Stimulated activated CD4-positive, alpha-beta T cell treated with anti-CD3 and anti-CD28 coated beads, TNF-alpha, amount 100 ng/mL, for 48 hours (primary cell): ENCODE data around the gene CEP250.
"Not testable (repeated sequence)": the region's sequence is repeated elsewhere in the genome, so short reads cannot be mapped to it uniquely, and the experiment has no call there.

Experiments
- DNase-seq, 3 donors: peaks; one replicate each; pipeline ENCODE4 v3.0.0-alpha.2; 2020; ENCODE audit warnings: low read depth in 3 of 3

The CEP250 gene

GRCh38 chr20:35491823-35492222 is 36.4 kb downstream of the CEP250 start:
- no peak for DNase-seq

- no peak for DNase-seq
Observed at GRCh38 chr20:35492352-35492751, 37.0 kb downstream of the CEP250 start.

GRCh38 chr20:35496481-35496880 is 41.1 kb downstream of the CEP250 start:
- DNase-seq: no peak

- DNase-seq: no peak
Observed at GRCh38 chr20:35497320-35497719, 41.9 kb downstream of the CEP250 start.

GRCh38 chr20:35497780-35498189 is 42.4 kb downstream of the CEP250 start:
- DNase-seq: no peak

GRCh38 chr20:35499271-35499670 is 43.9 kb downstream of the CEP250 start:
- no peak for DNase-seq

GRCh38 chr20:35502352-35502751 is 47.0 kb downstream of the CEP250 start:
- no peak for DNase-seq

GRCh38 chr20:35503281-35503680 is 47.9 kb downstream of the CEP250 start:
- DNase-seq: no peak

- no peak for DNase-seq
Observed at GRCh38 chr20:35503841-35504561, 48.6 kb downstream of the CEP250 start.

GRCh38 chr20:35504751-35505150 is 49.4 kb downstream of the CEP250 start:
- DNase-seq: no peak

GRCh38 chr20:35506179-35506578 is 50.8 kb downstream of the CEP250 start:
- no peak for DNase-seq

- DNase-seq: no peak
Observed at GRCh38 chr20:35506872-35507638, 51.7 kb downstream of the CEP250 start.

- DNase-seq: no peak
Observed at GRCh38 chr20:35508493-35509218, 53.3 kb downstream of the CEP250 start.

GRCh38 chr20:35510951-35511735 is 55.7 kb downstream of the CEP250 start:
- no peak for DNase-seq

GRCh38 chr20:35511814-35512420 is 56.5 kb downstream of the CEP250 start:
- no peak for DNase-seq

GRCh38 chr20:35514371-35514932 is 59.1 kb downstream of the CEP250 start:
- DNase-seq: no peak

GRCh38 chr20:35515341-35515740 is 59.9 kb downstream of the CEP250 start:
- DNase-seq: no peak

GRCh38 chr20:35515949-35516645 is 60.7 kb downstream of the CEP250 start:
- no peak for DNase-seq

GRCh38 chr20:35517125-35517524 is 61.7 kb downstream of the CEP250 start:
- no peak for DNase-seq

GRCh38 chr20:35517767-35518166 is 62.4 kb downstream of the CEP250 start:
- DNase-seq: not testable (repeated sequence)
